Right atrium auricular region (tissue), 2 donors: Measurements from ENCODE around the gene CTNND2. TPM values are rescaled to one million over a fixed set of nuclear protein-coding genes. Genes with fewer than 3 reads are reported as not detected.

Source experiments
- DNase-seq: peaks from one replicate; pipeline ENCODE4 v3.0.0-alpha.2; 2019; ENCODE audit warnings: low spot score
- H3K27ac ChIP-seq, 2 donors: fragments of 200-600 bp; sonication (generic); 1 replicate in 1 of 2; 2 replicates in 1 of 2; pipeline ENCODE4 v1.5.1; 2016 to 2019
- H3K27me3 ChIP-seq, 2 donors: fragments of 200-600 bp; sonication (generic); one replicate each; pipeline versions ENCODE4 v1.5.1 to v1.6.0; 2017 to 2019
- H3K36me3 ChIP-seq: fragments of 200-600 bp; sonication (generic); one replicate; pipeline ENCODE4 v1.5.1; 2016
- H3K4me1 ChIP-seq, 2 donors: fragments of 200-600 bp; sonication (generic); one replicate each; pipeline versions ENCODE4 v1.5.1 to v1.6.0; 2017 to 2019
- H3K4me3 ChIP-seq, 2 donors: fragments of 200-600 bp; sonication (generic); 1 replicate in 1 of 2; 2 replicates in 1 of 2; pipeline ENCODE4 v1.5.1; 2017 to 2019; ENCODE audit warnings: mild to moderate bottlenecking in 1 of 2, moderate library complexity in 1 of 2
- H3K9me3 ChIP-seq, 2 donors: fragments of 200-600 bp; sonication (generic); one replicate each; pipeline ENCODE4 v1.5.1; 2019
- CTCF ChIP-seq, 2 donors: fragments of 200-600 bp; sonication (generic); IDR thresholded peaks; one replicate each; pipeline ENCODE4 v1.5.1; 2019; ENCODE audit warnings: antibody characterized with exemption in 2 of 2
- total RNA-seq, 2 donors: library from RNA; depleted of rRNA; stranded (reverse); fragments of >200 nt; gene quantifications; one replicate each; pipeline ENCODE4 v1.1.0, GENCODE V29; 2016

The CTNND2 gene
- total RNA-seq, 2 donors from 2014 or later: 8.6 to 9.0 TPM

- no peak for TF ChIP-seq CTCF (IDR thresholded peaks at IDR 0.05)
- Histone ChIP-seq H3K4me3 (no peak overlapping the region), H3K27me3 (no peaks in the 10 kb centered on the region), H3K4me1 (peaks cover 0 to 4% of the 10 kb centered on the region in 2 donors), H3K9me3 (no peaks in the 10 kb centered on the region), H3K36me3 (no peaks in the 10 kb centered on the region), H3K27ac (no peak overlapping the region)
- DNase-seq: no peak
These were observed 509.3 kb downstream of the CTNND2 start for GRCh38 chr5:11394933-11395332.

GRCh38 chr5:11390291-11390767 lies 513.9 kb downstream of the CTNND2 start:
- no peaks in the 10 kb centered on the region for H3K9me3 ChIP-seq
- H3K27ac ChIP-seq: no peak overlapping the region
- TF ChIP-seq CTCF (IDR thresholded peaks at IDR 0.05): no peak
- H3K4me1 ChIP-seq: peaks cover 0 to 1% of the 10 kb centered on the region in 2 donors
- H3K4me3 ChIP-seq: no peak overlapping the region
- no peaks in the 10 kb centered on the region for H3K27me3 ChIP-seq
- DNase-seq: no peak
- no peaks in the 10 kb centered on the region for H3K36me3 ChIP-seq

GRCh38 chr5:11387382-11387781 lies 516.9 kb downstream of the CTNND2 start:
- no peak for TF ChIP-seq CTCF (IDR thresholded peaks at IDR 0.05)
- no peak overlapping the region for H3K27ac ChIP-seq
- no peaks in the 10 kb centered on the region for H3K36me3 ChIP-seq
- H3K9me3 ChIP-seq: no peaks in the 10 kb centered on the region
- H3K4me3 ChIP-seq: no peak overlapping the region
- H3K4me1 ChIP-seq: peaks cover 0 to 4% of the 10 kb centered on the region in 2 donors
- H3K27me3 ChIP-seq: no peaks in the 10 kb centered on the region
- no peak for DNase-seq

- H3K4me3 ChIP-seq: no peak overlapping the region
- no peaks in the 10 kb centered on the region for H3K27me3 ChIP-seq
These were observed 517.8 kb downstream of the CTNND2 start for GRCh38 chr5:11386398-11386797.

GRCh38 chr5:11385901-11386293 lies 518.3 kb downstream of the CTNND2 start:
- Histone ChIP-seq H3K36me3 (no peaks in the 10 kb centered on the region), H3K4me1 (peaks cover 0 to 4% of the 10 kb centered on the region in 2 donors), H3K9me3 (no peaks in the 10 kb centered on the region), H3K27me3 (no peaks in the 10 kb centered on the region), H3K27ac (no peak overlapping the region), H3K4me3 (no peak overlapping the region)
- DNase-seq: no peak
- TF ChIP-seq CTCF (IDR thresholded peaks at IDR 0.05): no peak

More at GRCh38 chr5:11386398-11386797, 517.8 kb downstream of the CTNND2 start:
- Histone ChIP-seq H3K4me1 (peaks cover 0 to 4% of the 10 kb centered on the region in 2 donors), H3K27ac (no peak overlapping the region), H3K9me3 (no peaks in the 10 kb centered on the region), H3K36me3 (no peaks in the 10 kb centered on the region)
- no peak for DNase-seq
- no peak for TF ChIP-seq CTCF (IDR thresholded peaks at IDR 0.05)

GRCh38 chr5:11385251-11385900 lies 518.9 kb downstream of the CTNND2 start:
- no peak overlapping the region for H3K27ac ChIP-seq
- H3K36me3 ChIP-seq: no peaks in the 10 kb centered on the region
- no peaks in the 10 kb centered on the region for H3K9me3 ChIP-seq
- TF ChIP-seq CTCF (IDR thresholded peaks at IDR 0.05): no peak
- no peaks in the 10 kb centered on the region for H3K27me3 ChIP-seq
- H3K4me1 ChIP-seq: peaks cover 0 to 4% of the 10 kb centered on the region in 2 donors
- DNase-seq: no peak
- peak overlapping the region; percentile 19 to 45 for H3K4me3 ChIP-seq
